ENCODE data around the gene GNAL. TPM values are rescaled to one million over a fixed set of nuclear protein-coding genes. Genes with fewer than 3 reads are reported as not detected.

The GNAL gene
- total and polyA plus RNA-seq, 2 donors from 2014 or later = 1.8 to 9.7 TPM

GRCh38 chr18:11862468-11863137 is 173.5 kb downstream of the GNAL start:
- no peak for TF ChIP-seq CTCF (IDR thresholded peaks at IDR 0.05; ENCODE audit: borderline replicate concordance, extremely low read depth, insufficient read depth)
- FAIRE-seq = no peak
- H3K9me3 ChIP-seq (ENCODE audit: control insufficient read depth in 2 of 3, insufficient read depth in 1 of 3, low read length in 3 of 3) = no peaks in the 10 kb centered on the region
- no peak overlapping the region for H3K9ac ChIP-seq (ENCODE audit: low read length in 3 of 3)
- no peaks in the 10 kb centered on the region for H3K27me3 ChIP-seq (ENCODE audit: control insufficient read depth, insufficient read depth, low read length)
- no peak overlapping the region for H3K27ac ChIP-seq (ENCODE audit: low read depth in 2 of 2, low read length in 2 of 2)
- intact Hi-C loops (cut with DNase I) = no loop called here
- H3K4me1 ChIP-seq (ENCODE audit: control insufficient read depth in 2 of 3, insufficient read depth in 2 of 3, low read depth in 1 of 3, low read length in 3 of 3) = no peaks in the 10 kb centered on the region
- no peak overlapping the region for H3K4me3 ChIP-seq (ENCODE audit: low read length in 3 of 3)
- no peaks in the 10 kb centered on the region for H3K36me3 ChIP-seq (ENCODE audit: control insufficient read depth in 2 of 3, insufficient read depth in 3 of 3, low read length in 3 of 3)
- DNase-seq = no peak

- Histone ChIP-seq H3K9me3 (ENCODE audit: control insufficient read depth in 2 of 3, insufficient read depth in 1 of 3, low read length in 3 of 3) (no peaks in the 10 kb centered on the region), H3K4me1 (ENCODE audit: control insufficient read depth in 2 of 3, insufficient read depth in 2 of 3, low read depth in 1 of 3, low read length in 3 of 3) (no peaks in the 10 kb centered on the region), H3K4me3 (ENCODE audit: low read length in 3 of 3) (no peak overlapping the region), H3K27me3 (ENCODE audit: control insufficient read depth, insufficient read depth, low read length) (no peaks in the 10 kb centered on the region), H3K27ac (ENCODE audit: low read depth in 2 of 2, low read length in 2 of 2) (no peak overlapping the region), H3K36me3 (ENCODE audit: control insufficient read depth in 2 of 3, insufficient read depth in 3 of 3, low read length in 3 of 3) (no peaks in the 10 kb centered on the region), H3K9ac (ENCODE audit: low read length in 3 of 3) (no peak overlapping the region)
- TF ChIP-seq CTCF (IDR thresholded peaks at IDR 0.05; ENCODE audit: borderline replicate concordance, extremely low read depth, insufficient read depth) = no peak
- FAIRE-seq = no peak
- intact Hi-C loops (cut with DNase I) = no loop called here
- DNase-seq = no peak
Measured at GRCh38 chr18:11864471-11864870, 175.4 kb downstream of the GNAL start.

GRCh38 chr18:11865071-11865470 is 176.0 kb downstream of the GNAL start:
- no peak for TF ChIP-seq CTCF (IDR thresholded peaks at IDR 0.05; ENCODE audit: borderline replicate concordance, extremely low read depth, insufficient read depth)
- H3K9ac ChIP-seq (ENCODE audit: low read length in 3 of 3) = no peak overlapping the region
- H3K4me3 ChIP-seq (ENCODE audit: low read length in 3 of 3) = no peak overlapping the region
- no peak for DNase-seq
- no peaks in the 10 kb centered on the region for H3K9me3 ChIP-seq (ENCODE audit: control insufficient read depth in 2 of 3, insufficient read depth in 1 of 3, low read length in 3 of 3)
- FAIRE-seq = no peak
- H3K4me1 ChIP-seq (ENCODE audit: control insufficient read depth in 2 of 3, insufficient read depth in 2 of 3, low read depth in 1 of 3, low read length in 3 of 3) = no peaks in the 10 kb centered on the region
- H3K27ac ChIP-seq (ENCODE audit: low read depth in 2 of 2, low read length in 2 of 2) = no peak overlapping the region
- H3K36me3 ChIP-seq (ENCODE audit: control insufficient read depth in 2 of 3, insufficient read depth in 3 of 3, low read length in 3 of 3) = no peaks in the 10 kb centered on the region
- intact Hi-C loops (cut with DNase I) = no loop called here
- no peaks in the 10 kb centered on the region for H3K27me3 ChIP-seq (ENCODE audit: control insufficient read depth, insufficient read depth, low read length)

GRCh38 chr18:11866329-11866728 is 177.3 kb downstream of the GNAL start:
- Histone ChIP-seq H3K27me3 (ENCODE audit: control insufficient read depth, insufficient read depth, low read length) (no peaks in the 10 kb centered on the region), H3K9me3 (ENCODE audit: control insufficient read depth in 2 of 3, insufficient read depth in 1 of 3, low read length in 3 of 3) (no peaks in the 10 kb centered on the region)
- intact Hi-C loops (cut with DNase I) = no loop called here

More at GRCh38 chr18:11866329-11866728, 177.3 kb downstream of the GNAL start:
- H3K4me1 ChIP-seq (ENCODE audit: control insufficient read depth in 2 of 3, insufficient read depth in 2 of 3, low read depth in 1 of 3, low read length in 3 of 3) = no peaks in the 10 kb centered on the region
- FAIRE-seq (no peak), DNase-seq (no peak)
- no peak overlapping the region for H3K27ac ChIP-seq (ENCODE audit: low read depth in 2 of 2, low read length in 2 of 2)
- H3K36me3 ChIP-seq (ENCODE audit: control insufficient read depth in 2 of 3, insufficient read depth in 3 of 3, low read length in 3 of 3) = no peaks in the 10 kb centered on the region
- no peak overlapping the region for H3K9ac ChIP-seq (ENCODE audit: low read length in 3 of 3)
- no peak overlapping the region for H3K4me3 ChIP-seq (ENCODE audit: low read length in 3 of 3)
- no peak for TF ChIP-seq CTCF (IDR thresholded peaks at IDR 0.05; ENCODE audit: borderline replicate concordance, extremely low read depth, insufficient read depth)

Measured in kidney (tissue), 14 donors.